ENCODE data around the gene RPL13.

- no peak for TF ChIP-seq POLR2AphosphoS5 (IDR thresholded peaks at IDR 0.05)
- TF ChIP-seq, protein P1, sequence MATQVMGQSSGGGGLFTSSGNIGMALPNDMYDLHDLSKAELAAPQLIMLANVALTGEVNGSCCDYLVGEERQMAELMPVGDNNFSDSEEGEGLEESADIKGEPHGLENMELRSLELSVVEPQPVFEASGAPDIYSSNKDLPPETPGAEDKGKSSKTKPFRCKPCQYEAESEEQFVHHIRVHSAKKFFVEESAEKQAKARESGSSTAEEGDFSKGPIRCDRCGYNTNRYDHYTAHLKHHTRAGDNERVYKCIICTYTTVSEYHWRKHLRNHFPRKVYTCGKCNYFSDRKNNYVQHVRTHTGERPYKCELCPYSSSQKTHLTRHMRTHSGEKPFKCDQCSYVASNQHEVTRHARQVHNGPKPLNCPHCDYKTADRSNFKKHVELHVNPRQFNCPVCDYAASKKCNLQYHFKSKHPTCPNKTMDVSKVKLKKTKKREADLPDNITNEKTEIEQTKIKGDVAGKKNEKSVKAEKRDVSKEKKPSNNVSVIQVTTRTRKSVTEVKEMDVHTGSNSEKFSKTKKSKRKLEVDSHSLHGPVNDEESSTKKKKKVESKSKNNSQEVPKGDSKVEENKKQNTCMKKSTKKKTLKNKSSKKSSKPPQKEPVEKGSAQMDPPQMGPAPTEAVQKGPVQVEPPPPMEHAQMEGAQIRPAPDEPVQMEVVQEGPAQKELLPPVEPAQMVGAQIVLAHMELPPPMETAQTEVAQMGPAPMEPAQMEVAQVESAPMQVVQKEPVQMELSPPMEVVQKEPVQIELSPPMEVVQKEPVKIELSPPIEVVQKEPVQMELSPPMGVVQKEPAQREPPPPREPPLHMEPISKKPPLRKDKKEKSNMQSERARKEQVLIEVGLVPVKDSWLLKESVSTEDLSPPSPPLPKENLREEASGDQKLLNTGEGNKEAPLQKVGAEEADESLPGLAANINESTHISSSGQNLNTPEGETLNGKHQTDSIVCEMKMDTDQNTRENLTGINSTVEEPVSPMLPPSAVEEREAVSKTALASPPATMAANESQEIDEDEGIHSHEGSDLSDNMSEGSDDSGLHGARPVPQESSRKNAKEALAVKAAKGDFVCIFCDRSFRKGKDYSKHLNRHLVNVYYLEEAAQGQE (IDR thresholded peaks at IDR 0.05; ENCODE audit: borderline replicate concordance): no peak
- no peak for TF ChIP-seq CTCF (IDR thresholded peaks at IDR 0.05; ENCODE audit: poor library complexity, severe bottlenecking)
- TF ChIP-seq MXI1 (conservative IDR thresholded peaks at IDR 0.05; ENCODE audit: poor library complexity, severe bottlenecking): no peak
- TF ChIP-seq EP300 (conservative IDR thresholded peaks at IDR 0.05; ENCODE audit: poor library complexity, severe bottlenecking): no peak
- TF ChIP-seq RAD21 (conservative IDR thresholded peaks at IDR 0.05): no peak
- TF ChIP-seq SMC3 (conservative IDR thresholded peaks at IDR 0.05; ENCODE audit: poor library complexity): no peak
These were observed 47.7 kb downstream of the RPL13 start for GRCh38 chr16:89607937-89608740.

Data from neural cell (in vitro differentiated cells).